Measurements from ENCODE around the gene ZSCAN5C.
"Not testable (repeated sequence)": the region's sequence is repeated elsewhere in the genome, so short reads cannot be mapped to it uniquely, and the experiment has no call there.

Gene ZSCAN5C, protein sequence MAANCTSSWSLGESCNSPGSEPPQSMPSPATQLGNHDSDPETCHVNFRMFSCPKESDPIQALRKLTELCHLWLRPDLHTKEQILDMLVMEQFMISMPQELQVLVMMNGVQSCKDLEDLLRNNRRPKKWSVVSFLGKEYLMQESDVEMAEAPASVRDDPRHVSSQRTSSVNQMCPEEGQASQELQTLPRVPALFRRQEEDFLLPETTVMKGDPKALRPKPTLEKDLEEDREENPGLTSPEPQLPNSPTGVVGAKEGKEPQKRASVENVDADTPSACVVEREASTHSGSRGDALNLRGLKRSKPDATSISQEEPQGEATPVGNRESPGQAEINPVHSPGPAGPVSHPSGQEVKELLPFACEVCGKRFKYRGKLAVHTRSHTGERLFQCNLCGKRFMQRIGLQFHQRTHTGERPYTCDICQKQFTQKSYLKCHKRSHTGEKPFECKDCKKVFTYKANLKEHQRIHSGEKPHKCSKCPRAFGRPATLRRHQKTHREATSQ
- total RNA-seq: 0 reads per million in 2 donors

DNA sequence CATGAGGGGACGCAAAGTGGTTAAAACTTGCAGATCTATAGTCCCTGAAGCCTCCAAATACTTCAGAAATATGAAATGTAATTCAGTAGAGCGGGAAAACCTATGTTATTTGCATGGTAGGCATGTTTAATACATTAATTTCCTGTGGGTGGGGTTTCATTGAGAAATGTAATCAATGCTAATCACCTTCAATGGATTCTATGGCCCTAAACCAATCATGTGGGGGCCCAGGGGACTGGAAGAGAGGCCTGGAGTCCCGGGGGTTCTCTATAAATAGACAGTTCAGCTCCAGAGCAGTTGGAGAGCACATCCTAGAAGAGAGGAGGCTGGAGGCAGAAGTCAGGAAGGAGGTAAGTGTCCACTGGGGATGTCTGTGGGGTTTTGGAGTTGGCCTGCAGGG is at the start of gene ZSCAN5C:
Gene ZSCAN5C (plus strand): TSS at position 301 of the 400 bp plus-strand sequence. CDS start 3,641 bp downstream, outside the sequence.
- DNase-seq: no peak

DNA sequence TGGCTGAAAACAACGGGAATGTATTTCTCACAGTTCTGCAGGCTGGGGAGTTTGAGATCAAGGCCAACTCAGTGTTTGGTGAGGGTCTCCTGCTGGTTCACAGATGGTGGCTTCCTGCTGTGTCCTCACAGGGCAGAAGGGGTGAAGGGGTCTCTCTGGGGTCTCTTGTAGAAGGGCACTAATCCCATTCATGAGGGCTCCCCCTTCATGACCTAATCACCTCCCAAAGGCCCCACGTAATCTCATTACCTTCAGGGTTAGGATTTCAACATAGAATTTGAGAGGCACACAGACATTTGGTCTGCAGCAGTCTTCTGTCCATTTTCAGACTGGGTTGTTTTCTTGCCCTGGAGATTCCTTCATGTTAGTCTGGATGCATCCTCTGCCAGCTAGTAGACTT is 49.4 kb upstream of the ZSCAN5C start:
- DNase-seq: no peak

DNA sequence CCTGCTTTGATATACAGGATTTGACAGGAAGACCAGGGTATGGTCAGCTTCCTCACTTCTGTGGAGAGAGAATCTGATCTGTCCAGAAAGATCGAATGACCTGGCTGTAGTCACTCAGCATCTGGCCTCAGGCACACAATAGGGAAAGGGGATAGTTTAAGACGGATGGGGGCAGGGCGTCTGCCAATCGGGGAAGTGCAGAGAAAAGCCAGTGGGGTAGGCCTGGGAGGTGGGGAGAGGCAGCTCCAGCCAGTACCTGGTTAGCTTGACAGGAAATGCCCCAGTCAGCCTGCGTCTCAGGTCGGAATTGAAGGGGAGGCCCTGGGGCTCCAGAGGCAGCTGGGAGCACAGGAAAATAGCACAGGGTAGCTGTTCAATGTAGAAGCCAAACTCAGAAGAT is 48.6 kb upstream of the ZSCAN5C start:
- no peak for DNase-seq

DNA sequence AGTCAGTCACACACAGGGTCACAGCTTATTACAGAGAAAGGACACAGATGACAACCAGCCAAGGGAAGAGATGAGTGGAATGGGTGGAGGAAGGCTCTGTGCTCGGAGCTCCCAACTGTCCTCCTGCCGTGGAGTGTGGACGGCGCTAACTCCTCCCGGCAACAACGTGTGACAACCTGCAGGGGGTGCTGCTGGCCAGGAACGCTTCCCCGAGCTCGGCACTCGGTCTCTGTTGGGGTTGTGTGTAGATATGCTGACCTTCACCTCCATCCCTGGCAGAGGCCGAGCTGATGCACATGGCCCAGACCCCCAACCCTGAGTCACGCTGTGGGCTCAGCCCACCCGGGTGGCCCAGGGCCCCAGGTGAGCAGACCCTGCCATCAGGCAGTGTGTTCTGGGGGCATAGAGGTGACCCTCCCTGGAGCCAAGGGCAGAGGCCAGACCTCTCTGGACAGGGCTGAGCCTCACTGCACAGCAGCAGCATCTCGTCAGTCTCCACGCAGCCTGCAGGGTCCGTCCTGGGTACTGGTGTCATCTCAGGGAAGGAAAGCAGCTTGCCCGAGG is 46.9 kb upstream of the ZSCAN5C start:
- DNase-seq: no peak

- no peak for DNase-seq
Observed at GRCh38 chr19:56156768-56157167, 45.3 kb upstream of the ZSCAN5C start.

- DNase-seq: no peak
Observed at GRCh38 chr19:56158170-56158757, 43.8 kb upstream of the ZSCAN5C start.

DNA sequence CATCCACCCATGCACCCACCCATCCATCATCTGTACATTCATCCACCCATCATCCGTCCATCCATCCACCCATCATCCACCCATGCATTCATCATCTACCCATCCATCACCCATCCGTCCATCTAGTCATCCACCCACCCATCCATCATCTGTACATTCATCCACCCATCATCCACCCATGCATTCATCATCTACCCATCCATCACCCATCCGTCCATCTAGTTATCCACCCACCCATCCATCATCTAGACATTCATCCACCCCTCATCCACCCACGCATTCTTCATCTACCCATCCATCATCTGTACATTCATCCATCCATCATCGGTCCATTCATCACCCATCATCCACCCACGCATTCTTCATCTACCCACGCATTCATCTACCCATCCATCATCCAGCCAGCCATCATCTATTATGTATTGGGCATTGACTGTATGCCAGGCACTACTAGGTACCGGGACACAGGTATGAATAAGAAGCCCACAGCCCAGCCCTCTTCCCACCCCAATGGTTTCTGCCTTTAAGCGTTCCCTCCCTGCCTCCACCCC is 43.0 kb upstream of the ZSCAN5C start:
- no peak for DNase-seq

DNA sequence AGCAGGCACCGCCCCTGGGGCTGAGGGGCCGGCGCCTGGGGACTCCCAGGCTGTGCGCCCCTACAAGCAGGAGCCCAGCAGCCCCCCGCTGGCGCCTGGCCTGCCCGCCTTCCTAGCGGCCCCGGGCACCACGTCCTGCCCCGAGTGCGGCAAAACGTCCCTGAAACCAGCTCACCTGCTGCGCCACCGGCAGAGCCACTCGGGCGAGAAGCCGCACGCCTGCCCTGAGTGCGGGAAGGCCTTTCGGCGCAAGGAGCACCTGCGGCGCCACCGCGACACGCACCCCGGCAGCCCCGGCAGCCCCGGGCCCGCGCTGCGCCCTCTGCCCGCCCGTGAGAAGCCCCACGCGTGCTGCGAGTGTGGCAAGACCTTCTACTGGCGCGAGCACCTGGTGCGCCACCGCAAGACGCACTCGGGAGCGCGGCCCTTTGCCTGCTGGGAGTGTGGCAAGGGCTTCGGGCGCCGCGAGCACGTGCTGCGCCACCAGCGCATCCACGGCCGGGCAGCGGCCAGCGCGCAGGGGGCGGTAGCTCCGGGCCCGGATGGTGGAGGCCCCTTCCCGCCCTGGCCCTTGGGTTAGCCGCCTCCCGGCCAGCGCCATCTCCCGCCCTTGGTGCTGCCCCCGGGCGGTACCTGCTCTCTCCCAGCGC is 42.3 kb upstream of the ZSCAN5C start:
- no peak for DNase-seq

- DNase-seq: no peak
Observed at GRCh38 chr19:56161534-56161933, 40.5 kb upstream of the ZSCAN5C start.

- no peak for DNase-seq
Observed at GRCh38 chr19:56162258-56162657, 39.8 kb upstream of the ZSCAN5C start.

DNA sequence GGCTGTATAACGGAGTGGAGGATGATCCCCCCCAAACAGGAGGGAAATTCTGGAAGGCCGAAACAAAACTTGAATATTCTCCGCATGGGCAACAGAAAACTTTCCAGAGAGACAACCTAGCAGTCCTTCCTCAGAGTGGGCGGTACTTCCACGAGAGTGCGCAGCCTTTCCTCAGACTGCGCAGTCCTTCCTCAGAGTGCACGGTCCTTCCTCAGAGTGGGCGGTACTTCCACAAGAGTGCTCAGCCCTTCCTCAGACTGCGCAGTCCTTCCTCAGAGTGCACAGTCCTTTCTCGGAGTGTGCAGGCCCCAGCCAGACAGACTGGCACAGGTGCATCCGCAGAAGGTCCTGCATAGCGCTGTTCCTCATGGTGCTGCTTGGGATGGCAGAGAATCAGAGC is 39.0 kb upstream of the ZSCAN5C start:
- no peak for DNase-seq

- no peak for DNase-seq
Observed at GRCh38 chr19:56167064-56167578, 35.0 kb upstream of the ZSCAN5C start.

GRCh38 chr19:56170261-56170660 is 31.8 kb upstream of the ZSCAN5C start:
- no peak for DNase-seq

- DNase-seq: no peak
Observed at GRCh38 chr19:56174086-56174485, 28.0 kb upstream of the ZSCAN5C start.

DNA sequence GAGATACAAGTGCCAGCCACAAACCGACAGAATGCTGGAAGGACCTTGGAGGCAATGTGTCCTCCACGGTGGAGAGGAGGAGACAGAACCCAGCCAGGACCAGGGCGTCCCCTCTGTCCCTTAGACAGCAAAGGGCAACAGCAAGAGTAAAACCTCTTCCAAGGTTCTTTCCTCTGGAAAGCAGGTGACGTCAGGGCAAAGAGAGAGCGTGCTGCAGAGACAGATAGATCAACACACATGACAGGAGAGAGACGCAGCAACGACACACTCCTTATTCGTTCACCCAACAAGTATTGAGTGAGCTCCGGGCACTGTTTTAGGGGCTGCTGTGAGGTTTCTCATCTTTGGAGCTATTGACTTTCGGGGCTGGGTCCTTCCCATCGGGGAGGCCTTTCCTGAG is 27.5 kb upstream of the ZSCAN5C start:
- no peak for DNase-seq

DNA sequence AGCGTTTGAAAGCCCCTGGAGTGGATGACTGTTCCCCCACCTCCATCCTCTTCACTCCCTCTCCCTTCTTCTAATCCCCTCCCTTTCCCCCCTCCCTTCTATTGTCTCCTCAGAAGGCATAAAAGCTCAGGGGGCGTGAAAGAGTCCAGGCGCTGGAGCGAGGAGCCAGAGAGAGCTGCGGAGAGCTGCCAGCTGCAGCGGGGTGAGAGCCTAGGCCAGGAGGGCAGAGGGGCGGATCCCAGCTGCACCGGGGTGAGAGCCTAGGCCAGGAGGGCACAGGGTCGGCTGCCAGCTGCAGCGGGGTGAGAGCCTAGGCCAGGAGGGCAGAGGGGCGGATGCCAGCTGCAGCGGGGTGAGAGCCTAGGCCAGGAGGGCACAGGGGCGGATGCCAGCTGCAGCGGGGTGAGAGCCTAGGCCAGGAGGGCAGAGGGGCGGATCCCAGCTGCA is 26.2 kb upstream of the ZSCAN5C start, which contains the start of gene GALP:
Gene GALP (plus strand): TSS at position 148 of the 447 bp plus-strand sequence. CDS start 1,101 bp downstream, outside the sequence.
- not testable (repeated sequence) for DNase-seq

GRCh38 chr19:56176310-56176709 is 25.8 kb upstream of the ZSCAN5C start:
- not testable (repeated sequence) for DNase-seq

GRCh38 chr19:56176881-56177280 is 25.2 kb upstream of the ZSCAN5C start:
- DNase-seq: no peak

- DNase-seq: no peak
Observed at GRCh38 chr19:56177564-56178243, 24.4 kb upstream of the ZSCAN5C start.

DNA sequence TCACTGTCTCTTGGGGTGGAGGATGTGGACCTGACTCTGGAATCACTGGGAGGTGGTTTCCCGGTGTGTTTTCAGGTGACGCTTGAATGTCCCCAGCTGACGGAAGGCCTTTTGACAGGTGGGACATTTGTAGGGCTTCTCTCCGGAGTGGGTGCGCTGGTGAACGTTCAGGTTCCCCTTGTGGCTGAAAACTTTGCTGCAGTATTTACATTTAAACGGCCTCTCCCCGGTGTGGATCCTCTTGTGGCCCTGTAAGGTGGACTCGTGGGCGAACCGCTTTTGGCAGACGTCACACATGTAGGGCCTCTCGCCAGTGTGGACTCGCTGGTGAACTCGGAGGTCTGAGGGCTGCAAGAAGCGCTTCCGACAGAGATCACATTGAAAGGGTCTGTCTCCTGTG is 12.3 kb upstream of the ZSCAN5C start:
- DNase-seq: no peak

- no peak for DNase-seq
Observed at GRCh38 chr19:56191115-56191514, 11.0 kb upstream of the ZSCAN5C start.

- DNase-seq: no peak
Observed at GRCh38 chr19:56191711-56192110, 10.4 kb upstream of the ZSCAN5C start.
